ENCODE results near the gene SEC23A.
A peak's percentile ranks its signal among the peaks of the same experiment; 100 is the strongest.
"Not testable (repeated sequence)": the region's sequence is repeated elsewhere in the genome, so short reads cannot be mapped to it uniquely, and the experiment has no call there.

SEC23A gene

GRCh38 chr14:39030209-39030608 is 72.8 kb downstream of the SEC23A start:
- DNase-seq (ENCODE audit: low spot score), result no peak

GRCh38 chr14:39029789-39030188 is 73.2 kb downstream of the SEC23A start:
- no peak for DNase-seq (ENCODE audit: low spot score)

- DNase-seq (ENCODE audit: low spot score), result no peak
These were observed 74.4 kb downstream of the SEC23A start for GRCh38 chr14:39028620-39029019.

- no peak for DNase-seq (ENCODE audit: low spot score)
These were observed 77.0 kb downstream of the SEC23A start for GRCh38 chr14:39025810-39026627.

GRCh38 chr14:39025250-39025809 is 77.7 kb downstream of the SEC23A start:
- DNase-seq (ENCODE audit: low spot score), result no peak

- DNase-seq (ENCODE audit: low spot score), result no peak
These were observed 78.8 kb downstream of the SEC23A start for GRCh38 chr14:39023939-39024871.

GRCh38 chr14:39017096-39018016 is 85.7 kb downstream of the SEC23A start:
- DNase-seq (ENCODE audit: low spot score), result not testable (repeated sequence)

GRCh38 chr14:39016733-39017095 is 86.3 kb downstream of the SEC23A start:
- DNase-seq (ENCODE audit: low spot score), result no peak

- DNase-seq (ENCODE audit: low spot score), result no peak
These were observed 87.0 kb downstream of the SEC23A start for GRCh38 chr14:39015964-39016577.

- peak; percentile 32 for DNase-seq (ENCODE audit: low spot score)
These were observed 87.6 kb downstream of the SEC23A start for GRCh38 chr14:39015360-39015961.

- no peak for DNase-seq (ENCODE audit: low spot score)
These were observed 88.6 kb downstream of the SEC23A start for GRCh38 chr14:39014460-39014859.

GRCh38 chr14:39008965-39009364 is 94.1 kb downstream of the SEC23A start:
- DNase-seq (ENCODE audit: low spot score), result not testable (repeated sequence)

- DNase-seq (ENCODE audit: low spot score), result no peak
These were observed 96.2 kb downstream of the SEC23A start for GRCh38 chr14:39006721-39007410.

- no peak for DNase-seq (ENCODE audit: low spot score)
These were observed 97.8 kb downstream of the SEC23A start for GRCh38 chr14:39005044-39005880.

- no peak for DNase-seq (ENCODE audit: low spot score)
These were observed 103.1 kb downstream of the SEC23A start for GRCh38 chr14:38999949-39000348.

GRCh38 chr14:38994731-38995130 is 108.3 kb downstream of the SEC23A start:
- DNase-seq (ENCODE audit: low spot score), result no peak

- DNase-seq (ENCODE audit: low spot score), result no peak
These were observed 109.1 kb downstream of the SEC23A start for GRCh38 chr14:38993981-38994380.

- DNase-seq (ENCODE audit: low spot score), result no peak
These were observed 110.8 kb downstream of the SEC23A start for GRCh38 chr14:38992067-38992844.
